ENCODE data around the gene DNAJC13. TPM values are rescaled to one million over a fixed set of nuclear protein-coding genes. Genes with fewer than 3 reads are reported as not detected.

DNAJC13 gene
- total RNA-seq, 1 experiment from 2014 or later, result 28.5 TPM

DNA sequence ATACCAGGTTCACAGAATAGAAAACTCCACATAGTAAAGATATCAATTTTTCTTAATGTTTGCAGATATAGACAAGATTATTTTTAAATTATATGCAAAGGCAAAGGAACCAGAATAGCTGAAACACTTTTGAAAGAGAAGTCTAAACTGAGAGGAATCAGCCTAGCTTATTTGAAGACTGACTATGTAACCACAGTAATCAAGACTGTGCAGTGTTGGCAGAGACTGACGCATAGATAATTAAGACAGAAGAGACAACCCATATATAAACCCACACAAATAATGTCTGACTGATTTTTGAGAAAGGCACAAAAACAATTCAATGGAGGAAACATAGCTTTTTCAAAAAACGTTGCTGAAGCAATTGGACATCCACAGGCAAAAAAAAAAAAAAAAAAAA lies 151.1 kb downstream of the DNAJC13 start (continued):
- no peak for TF ChIP-seq ZNF263 (CRISPR knock-in tag; IDR thresholded peaks at IDR 0.05; ENCODE audit: low read depth)
- no peak for TF ChIP-seq NR2C2 (CRISPR knock-in tag; IDR thresholded peaks at IDR 0.05)
- no peak for TF ChIP-seq SMAD3 (CRISPR knock-in tag; IDR thresholded peaks at IDR 0.05; ENCODE audit: borderline replicate concordance)
- TF ChIP-seq CBFB (CRISPR knock-in tag; IDR thresholded peaks at IDR 0.05; ENCODE audit: low read depth), result no peak
- TF ChIP-seq, protein P1, sequence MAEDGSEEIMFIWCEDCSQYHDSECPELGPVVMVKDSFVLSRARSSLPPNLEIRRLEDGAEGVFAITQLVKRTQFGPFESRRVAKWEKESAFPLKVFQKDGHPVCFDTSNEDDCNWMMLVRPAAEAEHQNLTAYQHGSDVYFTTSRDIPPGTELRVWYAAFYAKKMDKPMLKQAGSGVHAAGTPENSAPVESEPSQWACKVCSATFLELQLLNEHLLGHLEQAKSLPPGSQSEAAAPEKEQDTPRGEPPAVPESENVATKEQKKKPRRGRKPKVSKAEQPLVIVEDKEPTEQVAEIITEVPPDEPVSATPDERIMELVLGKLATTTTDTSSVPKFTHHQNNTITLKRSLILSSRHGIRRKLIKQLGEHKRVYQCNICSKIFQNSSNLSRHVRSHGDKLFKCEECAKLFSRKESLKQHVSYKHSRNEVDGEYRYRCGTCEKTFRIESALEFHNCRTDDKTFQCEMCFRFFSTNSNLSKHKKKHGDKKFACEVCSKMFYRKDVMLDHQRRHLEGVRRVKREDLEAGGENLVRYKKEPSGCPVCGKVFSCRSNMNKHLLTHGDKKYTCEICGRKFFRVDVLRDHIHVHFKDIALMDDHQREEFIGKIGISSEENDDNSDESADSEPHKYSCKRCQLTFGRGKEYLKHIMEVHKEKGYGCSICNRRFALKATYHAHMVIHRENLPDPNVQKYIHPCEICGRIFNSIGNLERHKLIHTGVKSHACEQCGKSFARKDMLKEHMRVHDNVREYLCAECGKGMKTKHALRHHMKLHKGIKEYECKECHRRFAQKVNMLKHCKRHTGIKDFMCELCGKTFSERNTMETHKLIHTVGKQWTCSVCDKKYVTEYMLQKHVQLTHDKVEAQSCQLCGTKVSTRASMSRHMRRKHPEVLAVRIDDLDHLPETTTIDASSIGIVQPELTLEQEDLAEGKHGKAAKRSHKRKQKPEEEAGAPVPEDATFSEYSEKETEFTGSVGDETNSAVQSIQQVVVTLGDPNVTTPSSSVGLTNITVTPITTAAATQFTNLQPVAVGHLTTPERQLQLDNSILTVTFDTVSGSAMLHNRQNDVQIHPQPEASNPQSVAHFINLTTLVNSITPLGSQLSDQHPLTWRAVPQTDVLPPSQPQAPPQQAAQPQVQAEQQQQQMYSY (CRISPR knock-in tag; IDR thresholded peaks at IDR 0.05), result no peak
- no peak for TF ChIP-seq STAT6 (CRISPR knock-in tag; conservative IDR thresholded peaks at IDR 0.05; ENCODE audit: low read depth)
- no peak for TF ChIP-seq TCF7 (CRISPR knock-in tag; IDR thresholded peaks at IDR 0.05; ENCODE audit: low read depth)
- TF ChIP-seq RELA (CRISPR knock-in tag; IDR thresholded peaks at IDR 0.05; ENCODE audit: borderline replicate concordance), result no peak
- no peak for TF ChIP-seq USF2 (CRISPR knock-in tag; IDR thresholded peaks at IDR 0.05)
- no peak for TF ChIP-seq ZNF121 (CRISPR knock-in tag; IDR thresholded peaks at IDR 0.05)
- no peak for TF ChIP-seq ZNF396 (CRISPR knock-in tag; IDR thresholded peaks at IDR 0.05; ENCODE audit: borderline replicate concordance)
- TF ChIP-seq, protein P2, sequence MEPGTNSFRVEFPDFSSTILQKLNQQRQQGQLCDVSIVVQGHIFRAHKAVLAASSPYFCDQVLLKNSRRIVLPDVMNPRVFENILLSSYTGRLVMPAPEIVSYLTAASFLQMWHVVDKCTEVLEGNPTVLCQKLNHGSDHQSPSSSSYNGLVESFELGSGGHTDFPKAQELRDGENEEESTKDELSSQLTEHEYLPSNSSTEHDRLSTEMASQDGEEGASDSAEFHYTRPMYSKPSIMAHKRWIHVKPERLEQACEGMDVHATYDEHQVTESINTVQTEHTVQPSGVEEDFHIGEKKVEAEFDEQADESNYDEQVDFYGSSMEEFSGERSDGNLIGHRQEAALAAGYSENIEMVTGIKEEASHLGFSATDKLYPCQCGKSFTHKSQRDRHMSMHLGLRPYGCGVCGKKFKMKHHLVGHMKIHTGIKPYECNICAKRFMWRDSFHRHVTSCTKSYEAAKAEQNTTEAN (CRISPR knock-in tag; IDR thresholded peaks at IDR 0.05), result no peak

GRCh38 chr3:132569153-132569552 lies 151.9 kb downstream of the DNAJC13 start:
- DNase-seq (ENCODE audit: low spot score) (no peak), ATAC-seq (no peak)
- CTCF ChIA-PET, result interaction anchor here (1.1 kb wide), 1 partner anchor 12 kb away, joined by 4 read pairs; no protein-coding TSS in a partner anchor
- no peak for TF ChIP-seq ZNF423 (CRISPR knock-in tag; IDR thresholded peaks at IDR 0.05)
- TF ChIP-seq SMAD3 (CRISPR knock-in tag; IDR thresholded peaks at IDR 0.05; ENCODE audit: borderline replicate concordance), result no peak
- POLR2A ChIA-PET, result no interaction called here
- Mint-ChIP-seq H3K36me3 (peaks cover 14% of the 10 kb centered on the region), H3K27me3 (ENCODE audit: low read depth) (no peaks in the 10 kb centered on the region), H3K9me3 (peaks cover 11% of the 10 kb centered on the region), H3K4me1 (no peaks in the 10 kb centered on the region), H3K27ac (no peak overlapping the region), H3K4me3 (no peak overlapping the region)

- Mint-ChIP-seq H3K4me1 (no peaks in the 10 kb centered on the region), H3K4me3 (no peak overlapping the region), H3K27me3 (ENCODE audit: low read depth) (no peaks in the 10 kb centered on the region), H3K36me3 (peaks cover 14% of the 10 kb centered on the region), H3K9me3 (peaks cover 11% of the 10 kb centered on the region), H3K27ac (no peak overlapping the region)
- no peak for TF ChIP-seq ZNF121 (CRISPR knock-in tag; IDR thresholded peaks at IDR 0.05)
- no peak for TF ChIP-seq ZNF396 (CRISPR knock-in tag; IDR thresholded peaks at IDR 0.05; ENCODE audit: borderline replicate concordance)
- TF ChIP-seq, protein P3, sequence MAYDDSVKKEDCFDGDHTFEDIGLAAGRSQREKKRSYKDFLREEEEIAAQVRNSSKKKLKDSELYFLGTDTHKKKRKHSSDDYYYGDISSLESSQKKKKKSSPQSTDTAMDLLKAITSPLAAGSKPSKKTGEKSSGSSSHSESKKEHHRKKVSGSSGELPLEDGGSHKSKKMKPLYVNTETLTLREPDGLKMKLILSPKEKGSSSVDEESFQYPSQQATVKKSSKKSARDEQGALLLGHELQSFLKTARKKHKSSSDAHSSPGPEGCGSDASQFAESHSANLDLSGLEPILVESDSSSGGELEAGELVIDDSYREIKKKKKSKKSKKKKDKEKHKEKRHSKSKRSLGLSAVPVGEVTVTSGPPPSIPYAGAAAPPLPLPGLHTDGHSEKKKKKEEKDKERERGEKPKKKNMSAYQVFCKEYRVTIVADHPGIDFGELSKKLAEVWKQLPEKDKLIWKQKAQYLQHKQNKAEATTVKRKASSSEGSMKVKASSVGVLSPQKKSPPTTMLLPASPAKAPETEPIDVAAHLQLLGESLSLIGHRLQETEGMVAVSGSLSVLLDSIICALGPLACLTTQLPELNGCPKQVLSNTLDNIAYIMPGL (CRISPR knock-in tag; IDR thresholded peaks at IDR 0.05), result no peak
- DNase-seq (ENCODE audit: low spot score) (no peak), ATAC-seq (no peak)
- ChIA-PET CTCF (no interaction called here), POLR2A (no interaction called here)
Measured at GRCh38 chr3:132569580-132569979, 152.3 kb downstream of the DNAJC13 start.
